Stimulated activated CD4-positive, alpha-beta T cell treated with anti-CD3 and anti-CD28 coated beads, Interleukin-4, amount 100 ng/mL, for 1 hour (primary cell): ENCODE measurements around the gene AMOT.

Experiments
- DNase-seq: peaks from one replicate; pipeline ENCODE4 v3.0.0-alpha.2; 2020

The AMOT gene

GRCh38 chrX:112798736-112799135 lies 41.9 kb downstream of the AMOT start:
- no peak for DNase-seq

GRCh38 chrX:112789931-112790330 lies 50.7 kb downstream of the AMOT start:
- DNase-seq = no peak

GRCh38 chrX:112786076-112786475 lies 54.6 kb downstream of the AMOT start:
- DNase-seq = no peak

GRCh38 chrX:112785344-112785743 lies 55.3 kb downstream of the AMOT start:
- no peak for DNase-seq

GRCh38 chrX:112784692-112785091 lies 55.9 kb downstream of the AMOT start:
- no peak for DNase-seq

- DNase-seq = no peak
Measured at GRCh38 chrX:112779139-112779538, 61.5 kb downstream of the AMOT start.

- DNase-seq = no peak
Measured at GRCh38 chrX:112774651-112775293, 65.9 kb downstream of the AMOT start.

- no peak for DNase-seq
Measured at GRCh38 chrX:112774142-112774541, 66.5 kb downstream of the AMOT start.

- DNase-seq = no peak
Measured at GRCh38 chrX:112769034-112769433, 71.6 kb downstream of the AMOT start.

GRCh38 chrX:112768563-112768962 lies 72.1 kb downstream of the AMOT start:
- DNase-seq = no peak

- no peak for DNase-seq
Measured at GRCh38 chrX:112766774-112767173, 73.9 kb downstream of the AMOT start.

GRCh38 chrX:112761242-112762207 lies 79.1 kb downstream of the AMOT start:
- DNase-seq = no peak

GRCh38 chrX:112760697-112761096 lies 79.9 kb downstream of the AMOT start:
- no peak for DNase-seq

- DNase-seq = no peak
Measured at GRCh38 chrX:112759966-112760365, 80.7 kb downstream of the AMOT start.

- DNase-seq = no peak
Measured at GRCh38 chrX:112759512-112759911, 81.1 kb downstream of the AMOT start.

GRCh38 chrX:112757946-112758345 lies 82.7 kb downstream of the AMOT start:
- DNase-seq = no peak

GRCh38 chrX:112753116-112753515 lies 87.5 kb downstream of the AMOT start:
- no peak for DNase-seq

GRCh38 chrX:112751076-112751475 lies 89.6 kb downstream of the AMOT start:
- no peak for DNase-seq

- DNase-seq = no peak
Measured at GRCh38 chrX:112746812-112747595, 93.6 kb downstream of the AMOT start.

GRCh38 chrX:112738347-112739033 lies 102.1 kb downstream of the AMOT start:
- DNase-seq = no peak

GRCh38 chrX:112736310-112736709 lies 104.3 kb downstream of the AMOT start:
- no peak for DNase-seq

GRCh38 chrX:112735147-112735546 lies 105.5 kb downstream of the AMOT start:
- no peak for DNase-seq

- DNase-seq = no peak
Measured at GRCh38 chrX:112734290-112734689, 106.3 kb downstream of the AMOT start.
